Stimulated activated CD8-positive, alpha-beta memory T cell treated with anti-CD3 and anti-CD28 coated beads, Interleukin-7, amount 100 ng/mL, for 4 hours (primary cell): ENCODE results near the gene CHAF1A.

ENCODE experiments used
- DNase-seq, 2 donors: peaks; one replicate each; pipeline ENCODE4 v3.0.0-alpha.2; 2020; ENCODE audit warnings: low read depth in 2 of 2

The CHAF1A gene

DNA sequence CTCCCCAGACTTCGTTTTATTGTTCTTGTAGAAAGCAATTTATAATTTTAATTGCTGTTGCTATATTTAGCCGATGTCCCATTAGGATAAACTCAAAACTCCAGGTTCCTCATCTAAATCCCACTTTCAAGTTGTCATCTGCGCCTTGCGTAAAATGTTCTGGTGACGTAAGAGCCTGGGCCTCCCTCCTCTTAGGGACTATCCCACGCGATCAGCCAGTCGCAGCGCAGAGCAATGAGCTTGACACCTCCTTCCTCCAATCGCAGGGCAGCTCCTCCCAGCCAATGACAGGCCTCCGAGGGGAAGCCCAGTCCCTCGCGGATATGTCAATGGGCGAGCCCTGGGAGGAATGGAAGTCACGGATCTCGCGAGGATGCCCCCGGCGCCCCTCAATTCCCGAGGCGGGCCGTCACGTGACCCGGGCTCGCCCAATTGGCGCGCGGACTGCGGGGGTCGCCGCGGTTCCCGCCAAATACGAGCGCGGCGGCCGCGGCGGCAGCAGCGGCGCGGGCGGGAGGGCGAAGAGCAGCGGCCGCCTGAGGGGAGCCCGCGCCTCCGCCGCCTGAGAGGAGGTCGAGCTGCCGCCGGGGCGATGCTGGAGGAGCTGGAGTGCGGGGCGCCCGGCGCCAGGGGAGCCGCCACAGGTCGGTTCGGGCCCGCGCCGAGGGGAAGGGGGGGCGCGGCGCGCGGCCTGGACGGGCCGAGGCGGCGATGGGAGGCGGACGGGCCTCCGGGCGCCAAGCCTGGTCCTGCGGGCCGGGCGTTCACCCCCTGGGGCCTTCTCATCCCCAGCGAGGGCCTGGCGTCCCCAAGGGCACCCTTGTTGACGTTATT, at the start of gene CHAF1A:
CHAF1A (plus strand) TSS at position 470 of the 834 bp plus-strand sequence; CDS start at position 593, 123 bp downstream.
- peak; percentile 99 for DNase-seq

DNA sequence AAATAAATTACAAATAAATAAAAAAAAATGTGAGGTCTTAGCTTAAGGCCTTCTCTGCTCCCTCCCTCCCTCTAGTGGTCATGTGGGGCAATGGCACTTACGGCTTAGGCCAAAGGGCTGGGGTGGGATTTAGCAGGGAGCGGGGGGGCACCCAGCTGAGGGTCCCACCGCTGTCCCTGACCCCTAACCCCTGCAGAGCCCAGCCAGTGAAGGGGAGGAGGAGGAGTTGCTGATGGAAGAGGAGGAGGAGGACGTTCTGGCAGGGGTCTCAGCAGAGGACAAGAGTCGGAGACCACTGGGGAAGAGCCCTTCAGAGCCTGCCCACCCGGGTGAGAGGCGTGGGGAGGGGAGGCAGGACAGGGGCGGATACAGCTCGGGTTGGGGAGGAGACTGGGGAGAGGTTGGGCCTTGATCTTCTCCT, 49.7 kb upstream of the CHAF1A start:
- DNase-seq, result peak; percentile 34 to 46

- no peak for DNase-seq
Measured at GRCh38 chr19:4354282-4354681, 48.2 kb upstream of the CHAF1A start.

DNA sequence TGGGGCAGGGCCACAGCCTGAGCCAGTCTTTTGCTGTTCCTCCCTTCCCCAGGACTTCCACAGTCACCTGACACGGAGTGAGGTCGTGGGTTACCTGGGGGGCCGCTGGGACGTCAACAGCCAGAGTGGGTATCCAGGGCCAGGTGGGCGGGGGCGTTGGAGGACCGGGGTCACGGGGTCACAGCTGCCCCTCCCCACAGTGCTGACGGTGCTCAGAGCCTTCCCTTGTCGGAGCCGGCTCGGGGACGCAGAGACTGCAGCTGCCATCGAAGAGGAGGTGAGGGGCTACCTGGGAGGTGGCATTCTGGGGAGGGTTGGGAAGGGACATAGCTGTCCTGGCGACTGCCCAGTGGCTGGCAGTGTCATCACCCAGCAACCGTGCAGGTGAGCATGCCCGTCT, 47.5 kb upstream of the CHAF1A start:
- DNase-seq, result no peak

GRCh38 chr19:4357095-4357797, 45.2 kb upstream of the CHAF1A start:
- no peak for DNase-seq

DNA sequence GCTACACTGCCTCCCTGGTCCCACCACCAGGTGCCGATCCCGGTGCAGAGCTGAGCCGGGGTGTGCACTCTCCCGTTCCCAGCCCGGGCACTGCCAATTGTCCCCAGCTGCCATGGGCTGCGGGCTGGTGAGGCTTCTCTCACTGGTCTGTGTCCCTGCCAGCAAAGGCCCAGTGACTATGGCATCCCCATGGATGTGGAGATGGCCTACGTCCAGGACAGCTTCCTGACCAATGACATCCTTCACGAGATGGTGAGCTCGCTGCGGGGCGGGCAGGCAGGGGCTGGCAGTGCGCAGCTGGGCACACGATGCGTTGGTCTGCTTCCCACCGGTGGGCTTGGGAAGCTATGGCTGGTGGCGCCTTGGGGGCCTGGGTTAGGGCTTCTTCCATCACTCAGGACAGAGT, 44.5 kb upstream of the CHAF1A start:
- DNase-seq, result no peak

DNA sequence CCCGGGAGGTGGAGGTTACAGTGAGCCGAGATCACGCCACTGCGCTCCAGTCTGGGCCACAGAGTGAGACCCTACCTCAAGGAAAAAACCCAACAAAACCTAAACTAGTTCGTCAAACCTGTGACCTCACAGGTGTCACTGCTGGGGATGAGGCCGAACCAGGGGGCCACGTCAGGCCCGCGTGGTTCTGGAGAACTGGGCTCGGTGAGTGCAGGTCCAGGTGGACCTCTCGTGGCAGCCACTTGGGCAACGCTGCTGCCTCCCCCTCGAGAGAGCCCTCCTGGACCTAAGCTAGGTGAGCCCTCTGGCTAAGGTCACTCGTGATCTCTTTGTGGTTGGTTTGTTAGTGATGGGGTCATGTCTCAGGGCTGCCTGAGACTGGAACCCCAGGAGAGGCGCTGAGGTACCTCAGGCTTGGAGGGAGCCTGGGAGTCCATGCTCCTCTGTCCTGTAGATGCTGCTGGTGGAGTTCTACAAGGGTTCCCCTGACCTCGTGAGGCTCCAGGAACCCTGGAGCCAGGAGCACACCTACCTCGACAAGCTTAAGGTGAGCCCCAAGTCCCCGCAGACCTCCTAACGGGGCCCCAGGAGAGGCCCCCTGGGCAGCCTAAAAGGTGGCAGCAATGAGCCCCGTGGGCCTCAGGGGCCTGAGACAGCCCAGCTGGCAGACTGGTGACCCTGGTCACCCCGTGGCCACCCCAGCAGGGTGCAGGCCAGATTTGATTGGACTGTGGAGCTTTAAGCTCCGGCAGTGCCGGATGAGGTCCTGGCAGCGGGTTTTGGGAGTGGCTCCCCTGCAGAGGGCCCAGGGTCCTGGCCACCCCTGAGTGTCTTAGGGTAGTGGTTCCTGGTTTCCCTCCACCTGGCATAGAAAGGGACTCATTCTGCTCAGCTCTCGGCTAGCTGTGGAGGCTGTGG, 43.5 kb upstream of the CHAF1A start:
- DNase-seq, result no peak

DNA sequence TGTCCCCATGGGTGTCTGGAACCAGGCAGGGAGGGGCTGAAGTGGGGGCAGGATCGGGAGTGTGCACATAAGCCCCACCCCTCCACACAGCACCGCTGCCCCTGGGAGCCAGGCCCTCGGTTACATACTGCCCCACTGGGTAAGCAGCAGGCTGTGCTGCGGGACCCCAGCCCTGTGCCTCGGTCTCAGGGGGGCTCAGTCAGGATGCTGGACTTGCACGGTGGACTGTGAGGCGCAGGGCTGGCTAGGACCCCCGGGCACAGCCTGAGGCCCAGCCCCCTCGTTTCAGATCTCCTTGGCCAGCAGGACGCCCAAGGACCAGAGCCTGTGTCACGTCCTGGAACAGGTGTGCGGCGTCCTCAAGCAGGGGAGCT, 42.8 kb upstream of the CHAF1A start:
- no peak for DNase-seq

GRCh38 chr19:4360081-4360569, 42.3 kb upstream of the CHAF1A start:
- no peak for DNase-seq

- DNase-seq, result no peak
Measured at GRCh38 chr19:4360641-4361151, 41.7 kb upstream of the CHAF1A start.

- no peak for DNase-seq
Measured at GRCh38 chr19:4361152-4362046, 41.0 kb upstream of the CHAF1A start.

DNA sequence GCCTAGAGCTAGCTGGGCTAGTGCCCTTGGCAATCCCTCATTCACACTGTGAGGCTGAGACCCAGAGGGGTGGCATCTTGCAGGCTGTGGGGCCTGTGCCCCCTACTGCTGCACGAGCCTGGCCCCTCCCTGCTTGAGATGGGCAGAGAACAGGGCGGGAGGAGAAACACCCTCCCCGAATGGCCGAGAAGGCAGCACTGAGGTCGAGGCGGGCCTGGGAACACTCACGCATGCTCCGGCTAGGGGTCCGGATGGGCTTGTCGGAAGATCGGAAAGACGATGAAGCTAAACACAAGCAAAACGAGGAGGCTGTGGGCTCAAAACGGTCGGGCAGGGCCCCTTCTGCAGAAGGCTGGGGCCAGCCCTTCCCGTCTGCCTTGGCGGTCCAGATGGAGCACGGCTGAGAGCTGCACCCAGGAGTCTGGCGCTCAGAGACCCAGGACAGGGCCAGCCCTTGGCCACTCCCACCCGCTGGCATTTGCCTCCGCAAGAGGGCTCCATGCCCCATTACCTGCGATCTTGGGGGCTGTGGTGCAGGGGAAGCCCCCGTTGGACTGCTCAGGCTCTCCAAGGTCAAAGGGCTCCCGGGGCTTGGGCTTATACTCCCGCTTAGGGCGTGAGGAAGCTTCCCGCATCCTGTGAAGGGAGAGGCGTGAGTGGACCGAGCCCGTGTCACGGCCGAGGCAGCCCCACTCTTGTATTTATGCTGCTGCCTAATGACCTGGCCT, 40.2 kb upstream of the CHAF1A start:
- DNase-seq, result no peak

DNA sequence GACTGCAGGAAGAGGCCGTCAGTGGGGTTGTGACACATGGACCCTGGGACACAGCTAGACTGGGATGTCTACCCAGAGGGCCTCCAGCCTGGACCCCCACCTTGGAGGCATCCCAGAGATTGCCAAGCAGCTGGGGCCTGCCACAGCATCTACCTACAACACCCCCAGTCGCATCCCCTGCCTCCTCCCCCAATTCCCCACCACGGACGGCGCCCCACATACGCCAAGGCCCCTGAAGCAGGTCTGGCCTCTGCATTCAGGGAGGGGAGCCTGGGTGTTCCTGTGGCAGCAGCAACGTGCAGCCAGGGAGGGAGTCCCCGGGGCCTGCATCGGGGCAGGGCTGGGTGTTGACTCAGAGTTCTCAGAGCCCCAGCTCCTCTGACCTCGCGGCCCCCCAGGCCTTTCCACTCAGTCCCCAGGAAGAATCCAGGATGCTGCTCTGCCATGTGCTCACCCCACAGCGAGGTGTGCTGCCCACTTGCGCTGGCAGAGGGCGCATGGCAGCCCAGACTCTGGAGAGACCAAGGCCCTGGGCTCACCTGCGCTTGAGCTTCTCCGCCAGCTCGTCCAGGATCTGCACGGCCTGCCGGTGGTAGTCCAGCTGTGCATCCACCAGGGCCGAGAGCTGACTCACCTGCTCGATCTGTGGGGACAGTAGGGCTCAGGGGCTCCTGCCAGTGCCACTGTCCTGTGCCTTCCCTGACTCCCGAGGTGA, 39.5 kb upstream of the CHAF1A start:
- no peak for DNase-seq

DNA sequence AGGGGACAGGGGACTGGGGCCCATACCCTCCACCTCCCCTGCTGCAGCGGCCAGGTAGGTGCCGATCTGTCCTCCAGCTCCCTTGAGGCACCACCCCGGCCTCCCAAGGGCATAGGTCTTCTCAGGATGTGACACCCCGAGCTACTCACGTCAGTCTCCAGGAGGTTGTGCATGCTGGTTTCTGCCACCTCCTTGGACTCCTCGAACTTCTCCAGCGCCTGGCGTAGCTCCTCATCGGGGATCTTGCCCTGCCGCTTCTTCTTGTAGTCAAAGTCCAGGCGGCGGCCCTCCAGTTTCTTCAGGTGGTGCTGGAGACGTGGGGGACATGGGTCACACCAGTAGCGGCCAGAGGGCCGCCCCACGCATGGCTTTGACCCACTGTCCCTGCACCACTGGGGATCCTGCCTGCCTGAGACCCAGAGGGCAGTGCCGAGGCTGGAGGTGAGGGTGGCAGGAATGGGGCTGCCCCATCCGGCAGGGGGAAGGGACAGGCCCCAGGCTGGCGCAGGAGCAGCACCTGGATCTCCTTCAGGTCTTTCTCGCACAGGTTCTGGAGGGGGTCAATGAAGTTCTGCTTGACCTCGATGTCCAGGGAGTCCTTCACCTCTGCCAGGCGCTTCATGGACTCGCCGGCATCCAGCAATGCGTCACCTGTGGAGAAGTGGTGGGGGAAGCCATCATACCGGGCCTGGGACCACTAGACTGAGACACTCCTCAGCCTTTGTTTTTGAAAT, 38.7 kb upstream of the CHAF1A start:
- no peak for DNase-seq

DNA sequence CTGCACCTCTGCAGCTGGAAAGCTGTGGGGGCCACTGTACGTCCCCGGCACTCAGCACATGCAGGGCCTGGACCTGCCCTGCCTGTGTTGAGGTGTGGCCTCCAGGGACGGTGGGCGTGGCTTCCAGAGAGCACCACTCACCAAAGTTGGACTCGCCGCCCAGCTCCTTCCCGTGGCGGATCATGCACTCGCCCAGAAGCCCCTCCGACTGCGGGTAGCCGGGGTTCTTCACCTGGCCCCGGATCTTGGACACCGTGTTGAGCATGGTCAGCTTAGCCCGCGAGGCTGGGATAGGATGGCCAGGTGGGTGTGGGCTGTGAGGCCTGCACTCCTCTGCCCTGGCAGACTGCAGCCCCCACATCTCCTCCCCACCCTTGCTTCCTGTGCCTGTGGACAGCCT, 37.1 kb upstream of the CHAF1A start:
- DNase-seq, result no peak

DNA sequence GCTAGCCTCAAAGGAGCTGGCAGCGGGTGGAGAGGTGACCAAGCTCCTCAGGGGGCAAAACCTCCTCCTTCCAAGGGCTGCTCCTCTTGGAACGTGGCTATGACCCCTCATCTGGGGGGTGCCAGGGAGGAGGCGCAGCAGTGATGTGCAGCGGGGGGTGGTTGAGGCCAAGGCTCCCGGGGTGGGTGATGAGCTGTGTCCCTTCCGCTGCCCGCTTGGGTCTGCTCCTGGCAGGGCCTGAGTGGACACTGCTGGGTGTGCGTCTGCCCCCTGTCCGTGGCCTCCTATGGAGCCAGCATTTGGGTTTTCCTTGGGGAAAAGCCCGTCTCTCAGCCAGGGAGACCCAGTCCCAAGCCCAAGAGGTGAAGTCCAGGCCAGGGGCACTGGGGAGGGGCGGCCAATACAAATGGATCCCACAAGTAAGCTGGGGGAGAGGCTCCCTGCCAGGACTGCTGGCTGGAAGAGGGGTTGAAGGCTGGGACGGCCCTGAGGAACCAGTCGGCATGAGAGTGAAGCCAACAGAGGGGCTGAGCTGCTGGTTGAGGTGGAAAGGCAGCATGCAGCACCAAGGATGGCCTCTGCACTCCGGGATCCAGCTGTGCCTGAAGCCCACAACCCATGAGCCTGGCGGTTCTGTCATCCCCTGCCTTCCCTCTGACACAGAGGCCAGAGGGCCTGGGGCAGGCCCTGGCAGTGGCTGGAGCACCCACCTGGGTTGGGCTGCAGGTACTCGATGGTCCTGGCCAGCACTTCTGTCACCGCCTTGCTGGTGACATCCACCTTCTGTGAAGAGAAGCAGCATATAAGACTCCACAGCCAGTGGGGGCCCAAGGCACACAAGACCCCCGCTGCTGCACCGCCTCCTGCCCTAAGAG, 36.4 kb upstream of the CHAF1A start:
- DNase-seq, result no peak

GRCh38 chr19:4366666-4367335, 35.6 kb upstream of the CHAF1A start:
- DNase-seq, result no peak
